ENCODE results near the gene GALNTL6. TPM values are rescaled to one million over a fixed set of nuclear protein-coding genes. Genes with fewer than 3 reads are reported as not detected.

Gene GALNTL6
- total RNA-seq, 2 donors from 2014 or later, result 0.08 TPM; not detected in 1

DNA sequence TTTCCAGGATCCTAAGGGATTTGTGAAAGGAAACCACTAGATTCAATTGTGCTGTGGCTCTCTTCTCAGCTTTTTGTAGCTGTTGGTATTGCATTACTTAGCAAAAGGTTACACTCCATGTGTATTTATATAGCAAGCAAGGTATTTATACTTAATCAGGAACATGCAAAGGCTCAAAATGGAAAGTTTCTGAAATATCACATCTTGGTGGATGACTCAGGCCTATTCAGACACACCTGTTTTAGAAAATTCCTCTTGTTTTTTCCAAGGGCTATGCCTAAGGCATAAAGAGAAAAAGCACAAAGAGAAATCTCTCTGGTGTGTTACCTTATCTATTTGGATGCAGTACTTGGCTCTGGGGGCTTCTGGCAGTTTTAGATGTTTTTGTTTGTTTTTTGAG lies 1211.0 kb downstream of the GALNTL6 start:
- no peak for DNase-seq (ENCODE audit: low spot score)
- no peaks in the 10 kb centered on the region for H3K36me3 ChIP-seq
- H3K27ac ChIP-seq, result no peak overlapping the region
- TF ChIP-seq, protein P1, sequence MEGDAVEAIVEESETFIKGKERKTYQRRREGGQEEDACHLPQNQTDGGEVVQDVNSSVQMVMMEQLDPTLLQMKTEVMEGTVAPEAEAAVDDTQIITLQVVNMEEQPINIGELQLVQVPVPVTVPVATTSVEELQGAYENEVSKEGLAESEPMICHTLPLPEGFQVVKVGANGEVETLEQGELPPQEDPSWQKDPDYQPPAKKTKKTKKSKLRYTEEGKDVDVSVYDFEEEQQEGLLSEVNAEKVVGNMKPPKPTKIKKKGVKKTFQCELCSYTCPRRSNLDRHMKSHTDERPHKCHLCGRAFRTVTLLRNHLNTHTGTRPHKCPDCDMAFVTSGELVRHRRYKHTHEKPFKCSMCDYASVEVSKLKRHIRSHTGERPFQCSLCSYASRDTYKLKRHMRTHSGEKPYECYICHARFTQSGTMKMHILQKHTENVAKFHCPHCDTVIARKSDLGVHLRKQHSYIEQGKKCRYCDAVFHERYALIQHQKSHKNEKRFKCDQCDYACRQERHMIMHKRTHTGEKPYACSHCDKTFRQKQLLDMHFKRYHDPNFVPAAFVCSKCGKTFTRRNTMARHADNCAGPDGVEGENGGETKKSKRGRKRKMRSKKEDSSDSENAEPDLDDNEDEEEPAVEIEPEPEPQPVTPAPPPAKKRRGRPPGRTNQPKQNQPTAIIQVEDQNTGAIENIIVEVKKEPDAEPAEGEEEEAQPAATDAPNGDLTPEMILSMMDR (IDR thresholded peaks at IDR 0.05), result no peak
- no peaks in the 10 kb centered on the region for H3K9me3 ChIP-seq
- no peaks in the 10 kb centered on the region for H3K27me3 ChIP-seq
- H3K4me3 ChIP-seq, result no peak overlapping the region
- no peaks in the 10 kb centered on the region for H3K4me1 ChIP-seq

DNA sequence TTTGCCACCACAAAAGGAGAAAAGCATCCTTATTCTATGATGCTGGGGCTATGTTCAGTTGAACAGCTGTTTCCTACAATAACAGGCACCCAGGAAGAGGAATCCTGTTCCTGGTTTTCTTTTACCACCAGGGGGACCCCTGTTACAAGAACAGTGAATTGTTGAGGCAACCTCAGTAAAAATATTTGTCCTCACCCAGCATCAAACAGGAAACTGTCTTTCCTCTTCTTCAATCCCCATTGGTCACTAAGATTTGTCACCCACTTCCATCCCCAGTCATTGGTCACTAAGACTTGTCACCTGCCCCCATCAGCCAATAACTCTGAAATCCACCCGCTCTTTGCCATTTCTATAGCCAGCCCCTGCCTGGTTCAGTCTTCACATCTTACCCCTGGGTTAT lies 1211.9 kb downstream of the GALNTL6 start:
- TF ChIP-seq, protein P1 (IDR thresholded peaks at IDR 0.05), result peak; percentile 53 to 79
- no peaks in the 10 kb centered on the region for H3K36me3 ChIP-seq
- no peaks in the 10 kb centered on the region for H3K9me3 ChIP-seq
- H3K4me3 ChIP-seq, result no peak overlapping the region
- H3K27ac ChIP-seq, result no peak overlapping the region
- H3K27me3 ChIP-seq, result no peaks in the 10 kb centered on the region
- no peaks in the 10 kb centered on the region for H3K4me1 ChIP-seq
- no peak for DNase-seq (ENCODE audit: low spot score)

DNA sequence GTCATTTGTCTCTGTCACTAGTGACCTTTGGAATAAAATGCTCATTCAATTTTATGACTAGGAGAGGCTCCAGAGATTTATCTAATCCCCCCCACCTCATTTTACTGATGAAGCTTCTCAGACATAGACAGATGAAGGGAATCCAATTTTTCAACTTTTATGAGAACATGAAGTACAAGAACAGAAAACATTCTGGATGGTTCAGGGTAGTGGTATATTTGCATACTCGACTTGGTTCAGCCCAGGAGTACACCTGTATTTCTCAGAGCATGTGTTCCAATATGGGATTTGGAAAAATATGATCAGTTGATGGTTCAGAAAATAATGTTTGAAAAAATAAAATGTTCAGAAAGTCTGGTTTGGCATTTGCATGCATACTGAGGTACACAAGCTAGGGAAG lies 1224.0 kb downstream of the GALNTL6 start:
- no peak overlapping the region for H3K4me3 ChIP-seq
- H3K27ac ChIP-seq, result no peak overlapping the region
- DNase-seq (ENCODE audit: low spot score), result no peak
- TF ChIP-seq, protein P1 (IDR thresholded peaks at IDR 0.05), result no peak
- H3K9me3 ChIP-seq, result no peaks in the 10 kb centered on the region
- no peaks in the 10 kb centered on the region for H3K36me3 ChIP-seq
- no peaks in the 10 kb centered on the region for H3K27me3 ChIP-seq
- H3K4me1 ChIP-seq, result no peaks in the 10 kb centered on the region

DNA sequence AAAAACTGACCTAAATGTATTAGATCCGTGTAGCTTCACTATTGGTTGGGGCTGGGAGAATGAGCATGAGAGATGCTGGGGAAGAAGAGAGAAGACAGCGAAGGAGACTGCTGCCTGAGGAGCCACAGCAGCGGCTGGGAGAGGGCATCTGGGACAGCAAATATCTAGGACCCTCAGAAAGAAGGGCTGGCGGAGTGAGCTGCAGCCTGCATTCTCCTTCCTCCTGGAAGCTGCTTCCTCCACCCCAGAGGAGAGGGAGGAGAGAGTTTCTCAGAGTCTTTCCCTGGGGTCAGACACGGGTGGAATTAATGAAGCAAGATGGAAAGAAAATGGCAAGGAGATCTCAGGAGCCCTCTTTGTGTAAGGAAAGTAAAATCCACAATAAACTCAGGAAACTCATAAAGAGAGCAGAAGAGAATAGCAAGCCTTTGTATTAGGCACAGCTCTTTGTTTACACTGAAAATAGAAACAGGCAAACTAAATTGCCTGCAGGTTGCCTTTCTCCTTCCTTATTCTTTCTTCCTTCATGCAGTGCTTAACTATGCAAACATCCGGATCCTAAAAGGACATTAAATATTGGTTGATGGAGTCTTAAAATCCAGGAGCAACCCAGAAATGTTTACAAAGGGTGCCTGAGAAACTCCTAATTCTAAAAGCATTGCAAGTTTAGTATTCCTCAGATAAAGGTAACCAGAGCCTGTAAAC lies 1225.1 kb downstream of the GALNTL6 start:
- H3K27ac ChIP-seq, result no peak overlapping the region

DNA sequence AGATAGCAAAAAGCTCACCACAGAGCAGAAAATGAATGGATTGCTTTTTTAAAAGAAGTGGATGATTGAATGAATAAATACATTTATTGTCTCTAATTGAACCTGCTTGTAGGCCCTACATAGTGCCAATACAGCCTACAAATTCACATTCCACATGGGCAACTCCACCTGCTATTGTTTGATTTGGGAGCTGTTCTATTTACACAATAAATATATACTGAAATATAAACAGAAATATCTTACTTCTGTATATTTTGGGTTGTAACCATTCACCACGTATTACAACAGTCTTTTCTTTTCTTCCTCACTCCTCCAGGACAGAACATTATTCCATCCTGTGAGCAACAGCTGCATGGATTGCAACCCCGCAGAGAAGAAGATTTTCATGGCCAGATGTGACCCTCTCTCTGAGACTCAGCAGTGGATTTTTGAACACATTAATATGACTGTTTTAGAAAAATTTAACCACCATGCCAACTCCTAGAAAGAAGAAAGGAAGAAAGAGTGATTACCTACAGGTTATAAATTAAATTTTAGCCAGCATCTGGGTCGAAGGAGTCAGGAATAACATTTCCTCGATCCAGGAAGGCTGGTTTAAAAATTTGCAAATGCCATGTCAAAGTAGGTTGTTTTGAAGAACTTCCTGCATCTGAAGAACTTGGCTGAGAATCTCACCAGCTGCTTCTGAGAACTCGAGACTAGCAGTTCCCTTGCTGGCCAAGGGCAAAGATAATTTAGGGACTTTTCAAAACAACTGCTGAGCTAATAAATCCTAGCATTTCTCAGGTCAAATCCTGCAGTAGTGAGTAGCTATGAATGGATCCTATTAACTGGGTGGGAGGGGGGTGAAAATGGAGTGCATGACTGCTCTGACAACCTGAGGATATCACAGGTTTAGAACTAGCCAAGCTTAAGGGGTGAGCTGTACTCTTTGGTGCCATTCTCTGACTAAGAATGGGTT lies 1226.7 kb downstream of the GALNTL6 start:
- Histone ChIP-seq H3K27ac (no peak overlapping the region), H3K27me3 (no peaks in the 10 kb centered on the region), H3K4me1 (no peaks in the 10 kb centered on the region), H3K36me3 (no peaks in the 10 kb centered on the region), H3K4me3 (no peak overlapping the region), H3K9me3 (no peaks in the 10 kb centered on the region)
- no peak for DNase-seq (ENCODE audit: low spot score)
- TF ChIP-seq, protein P1 (IDR thresholded peaks at IDR 0.05), result no peak

More for the DNA sequence above, 1225.1 kb downstream of the GALNTL6 start:
- TF ChIP-seq, protein P1 (IDR thresholded peaks at IDR 0.05), result no peak
- H3K36me3 ChIP-seq, result no peaks in the 10 kb centered on the region
- DNase-seq (ENCODE audit: low spot score), result no peak
- H3K4me1 ChIP-seq, result no peaks in the 10 kb centered on the region
- no peak overlapping the region for H3K4me3 ChIP-seq
- no peaks in the 10 kb centered on the region for H3K9me3 ChIP-seq
- H3K27me3 ChIP-seq, result no peaks in the 10 kb centered on the region
